Activated naive CD4-positive, alpha-beta T cell treated with anti-CD3 and anti-CD28 coated beads, Interleukin-2, amount 50 U/mL, for 24 hours (primary cell): ENCODE data around the gene MSH6.

Experiments
- H3K27ac Mint-ChIP-seq: one replicate; pipeline ENCODE4 v1.8.0; 2021; ENCODE audit warnings: mild to moderate bottlenecking, mixed read lengths
- H3K27me3 Mint-ChIP-seq: one replicate; pipeline ENCODE4 v1.8.0; 2021; ENCODE audit warnings: mixed read lengths
- H3K36me3 Mint-ChIP-seq: one replicate; pipeline ENCODE4 v1.8.0; 2021; ENCODE audit warnings: mixed read lengths
- H3K4me1 Mint-ChIP-seq: one replicate; pipeline ENCODE4 v1.8.0; 2021; ENCODE audit warnings: mixed read lengths
- H3K4me3 Mint-ChIP-seq: one replicate; pipeline ENCODE4 v1.8.0; 2021; ENCODE audit warnings: mild to moderate bottlenecking, mixed read lengths
- H3K9me3 Mint-ChIP-seq: one replicate; pipeline ENCODE4 v1.8.0; 2021; ENCODE audit warnings: mixed read lengths

MSH6 gene

GRCh38 chr2:47782671-47783485 is at the start of gene MSH6:
Gene MSH6, plus strand, starts transcription at chr2:47783145. Its CDS starts 89 bp downstream, at chr2:47783234.
- peak within 1 kb of the TSS; percentile 86 for H3K27ac Mint-ChIP-seq
- H3K4me3 Mint-ChIP-seq = peak within 1 kb of the TSS; percentile 90
- peaks cover 19% of the 10 kb centered on the region for H3K4me1 Mint-ChIP-seq
- H3K9me3 Mint-ChIP-seq = no peaks in the 10 kb centered on the region
- peaks cover 2% of the 10 kb centered on the region for H3K36me3 Mint-ChIP-seq
- H3K27me3 Mint-ChIP-seq = no peaks in the 10 kb centered on the region

GRCh38 chr2:47735136-47735869 is 47.6 kb upstream of the MSH6 start:
- Mint-ChIP-seq H3K4me1 (no peaks in the 10 kb centered on the region), H3K27ac (no peak overlapping the region), H3K9me3 (no peaks in the 10 kb centered on the region), H3K27me3 (no peaks in the 10 kb centered on the region), H3K4me3 (no peak overlapping the region), H3K36me3 (no peaks in the 10 kb centered on the region)

GRCh38 chr2:47735912-47736311 is 47.0 kb upstream of the MSH6 start:
- no peaks in the 10 kb centered on the region for H3K9me3 Mint-ChIP-seq
- H3K4me1 Mint-ChIP-seq = no peaks in the 10 kb centered on the region
- H3K27me3 Mint-ChIP-seq = no peaks in the 10 kb centered on the region
- H3K36me3 Mint-ChIP-seq = no peaks in the 10 kb centered on the region
- no peak overlapping the region for H3K27ac Mint-ChIP-seq
- no peak overlapping the region for H3K4me3 Mint-ChIP-seq

- Mint-ChIP-seq H3K27me3 (peaks cover 3% of the 10 kb centered on the region), H3K4me1 (no peaks in the 10 kb centered on the region), H3K36me3 (no peaks in the 10 kb centered on the region), H3K9me3 (no peaks in the 10 kb centered on the region), H3K27ac (no peak overlapping the region), H3K4me3 (no peak overlapping the region)
Observed at GRCh38 chr2:47737191-47737975, 45.6 kb upstream of the MSH6 start.

GRCh38 chr2:47738331-47738730 is 44.6 kb upstream of the MSH6 start:
- Mint-ChIP-seq H3K36me3 (no peaks in the 10 kb centered on the region), H3K4me1 (no peaks in the 10 kb centered on the region), H3K4me3 (no peak overlapping the region), H3K27me3 (peaks cover 5% of the 10 kb centered on the region), H3K27ac (no peak overlapping the region), H3K9me3 (no peaks in the 10 kb centered on the region)

- H3K9me3 Mint-ChIP-seq = no peaks in the 10 kb centered on the region
- H3K36me3 Mint-ChIP-seq = peaks cover 2% of the 10 kb centered on the region
- H3K4me3 Mint-ChIP-seq = no peak overlapping the region
- no peak overlapping the region for H3K27ac Mint-ChIP-seq
- H3K27me3 Mint-ChIP-seq = peaks cover 11% of the 10 kb centered on the region
- H3K4me1 Mint-ChIP-seq = no peaks in the 10 kb centered on the region
Observed at GRCh38 chr2:47741101-47741500, 41.8 kb upstream of the MSH6 start.

- peaks cover 3% of the 10 kb centered on the region for H3K9me3 Mint-ChIP-seq
- H3K4me3 Mint-ChIP-seq = no peak overlapping the region
- H3K27me3 Mint-ChIP-seq = peaks cover 11% of the 10 kb centered on the region
- H3K4me1 Mint-ChIP-seq = no peaks in the 10 kb centered on the region
- H3K27ac Mint-ChIP-seq = no peak overlapping the region
- H3K36me3 Mint-ChIP-seq = peaks cover 2% of the 10 kb centered on the region
Observed at GRCh38 chr2:47741637-47742036, 41.3 kb upstream of the MSH6 start.

- H3K4me3 Mint-ChIP-seq = no peak overlapping the region
Observed at GRCh38 chr2:47744074-47744473, 38.9 kb upstream of the MSH6 start.

GRCh38 chr2:47747878-47748277 is 35.1 kb upstream of the MSH6 start:
- Mint-ChIP-seq H3K4me3 (no peak overlapping the region), H3K9me3 (peaks cover 8% of the 10 kb centered on the region), H3K27me3 (peaks cover 7% of the 10 kb centered on the region), H3K36me3 (peaks cover 2% of the 10 kb centered on the region), H3K4me1 (no peaks in the 10 kb centered on the region), H3K27ac (no peak overlapping the region)

More at GRCh38 chr2:47744074-47744473, 38.9 kb upstream of the MSH6 start:
- H3K27ac Mint-ChIP-seq = no peak overlapping the region
- H3K4me1 Mint-ChIP-seq = no peaks in the 10 kb centered on the region
- H3K36me3 Mint-ChIP-seq = peaks cover 2% of the 10 kb centered on the region
- peaks cover 11% of the 10 kb centered on the region for H3K27me3 Mint-ChIP-seq
- peaks cover 8% of the 10 kb centered on the region for H3K9me3 Mint-ChIP-seq

- Mint-ChIP-seq H3K27ac (no peak overlapping the region), H3K27me3 (no peaks in the 10 kb centered on the region), H3K9me3 (peaks cover 2% of the 10 kb centered on the region), H3K36me3 (no peaks in the 10 kb centered on the region), H3K4me1 (no peaks in the 10 kb centered on the region), H3K4me3 (no peak overlapping the region)
Observed at GRCh38 chr2:47751856-47752414, 31.0 kb upstream of the MSH6 start.

GRCh38 chr2:47767497-47767844 is 15.5 kb upstream of the MSH6 start:
- H3K4me1 Mint-ChIP-seq = peaks cover 4% of the 10 kb centered on the region
- H3K9me3 Mint-ChIP-seq = no peaks in the 10 kb centered on the region
- H3K4me3 Mint-ChIP-seq = no peak overlapping the region
- H3K36me3 Mint-ChIP-seq = no peaks in the 10 kb centered on the region
- no peak overlapping the region for H3K27ac Mint-ChIP-seq
- peaks cover 1% of the 10 kb centered on the region for H3K27me3 Mint-ChIP-seq

- Mint-ChIP-seq H3K4me1 (peaks cover 4% of the 10 kb centered on the region), H3K27ac (peak overlapping the region; percentile 38), H3K9me3 (no peaks in the 10 kb centered on the region), H3K27me3 (peaks cover 1% of the 10 kb centered on the region), H3K4me3 (no peak overlapping the region), H3K36me3 (no peaks in the 10 kb centered on the region)
Observed at GRCh38 chr2:47767880-47768609, 14.9 kb upstream of the MSH6 start.

- Mint-ChIP-seq H3K27ac (no peak overlapping the region), H3K4me3 (no peak overlapping the region), H3K36me3 (no peaks in the 10 kb centered on the region), H3K27me3 (peaks cover 1% of the 10 kb centered on the region), H3K4me1 (peaks cover 4% of the 10 kb centered on the region), H3K9me3 (no peaks in the 10 kb centered on the region)
Observed at GRCh38 chr2:47769318-47769717, 13.6 kb upstream of the MSH6 start.

- Mint-ChIP-seq H3K4me3 (no peak overlapping the region), H3K27ac (no peak overlapping the region), H3K9me3 (no peaks in the 10 kb centered on the region), H3K27me3 (peaks cover 1% of the 10 kb centered on the region), H3K4me1 (peaks cover 4% of the 10 kb centered on the region), H3K36me3 (no peaks in the 10 kb centered on the region)
Observed at GRCh38 chr2:47771211-47771610, 11.7 kb upstream of the MSH6 start.

- H3K27ac Mint-ChIP-seq = no peak overlapping the region
- no peak overlapping the region for H3K4me3 Mint-ChIP-seq
- H3K27me3 Mint-ChIP-seq = peaks cover 1% of the 10 kb centered on the region
- no peaks in the 10 kb centered on the region for H3K9me3 Mint-ChIP-seq
- no peaks in the 10 kb centered on the region for H3K36me3 Mint-ChIP-seq
- peaks cover 4% of the 10 kb centered on the region for H3K4me1 Mint-ChIP-seq
Observed at GRCh38 chr2:47772343-47772742, 10.6 kb upstream of the MSH6 start.
